ENCODE results near the gene RTN4RL1.

RTN4RL1 gene

DNA sequence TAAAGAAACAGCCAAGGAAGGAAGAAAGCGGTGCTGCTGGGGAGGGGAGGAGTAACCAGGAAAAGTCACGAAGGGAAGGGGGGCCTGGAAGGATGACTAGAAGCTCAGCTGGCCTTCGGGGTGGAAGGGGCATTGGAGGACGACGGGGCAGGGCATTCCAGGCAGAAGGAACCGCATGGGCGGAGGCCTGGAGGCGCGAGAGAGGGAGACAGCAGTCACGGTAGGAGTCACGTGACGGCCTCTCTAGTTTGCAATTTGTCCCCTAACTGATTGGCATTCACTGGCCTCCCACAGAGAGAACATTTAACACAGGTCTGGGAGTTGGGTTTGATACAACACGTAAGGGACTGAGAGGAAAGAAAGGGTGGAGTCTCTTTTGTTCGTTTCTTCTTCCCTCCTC, 63.9 kb downstream of the RTN4RL1 start:
- no peaks in the 10 kb centered on the region for H3K9me3 ChIP-seq (ENCODE audit: control insufficient read depth, insufficient read depth, low read depth, low read length)
- H3K36me3 ChIP-seq (ENCODE audit: control insufficient read depth in 2 of 2, insufficient read depth in 1 of 2, low read length in 2 of 2) = no peaks in the 10 kb centered on the region; a peak in 1 of 3 replicates
- POLR2A ChIA-PET = no interaction called here
- no peak overlapping the region for H3K27ac ChIP-seq (ENCODE audit: extremely low read depth, low read depth, low read length)
- H3K4me1 ChIP-seq (ENCODE audit: control insufficient read depth, insufficient read depth, low read length) = peaks cover 9% of the 10 kb centered on the region; the same call in 1 of the 2 replicates
- CTCF ChIA-PET = no interaction called here
- no peak overlapping the region for H3K4me3 ChIP-seq (ENCODE audit: low read depth, low read length)
- TF ChIP-seq ZNF366 (tag by site-specific recombination; conservative IDR thresholded peaks at IDR 0.05) = 0 out of 2 replicates have a peak, but pooled peaks have one; percentile 37
- TF ChIP-seq EGR2 (tag by site-specific recombination; IDR thresholded peaks at IDR 0.05; ENCODE audit: low read depth) = peak; percentile 63
- no peak for TF ChIP-seq WT1 (tag by site-specific recombination; IDR thresholded peaks at IDR 0.05)
- TF ChIP-seq ZNF184 (tag by site-specific recombination; IDR thresholded peaks at IDR 0.05) = no peak
- TF ChIP-seq ZNF169 (tag by site-specific recombination; IDR thresholded peaks at IDR 0.05) = no peak
- TF ChIP-seq ZNF837 (tag by site-specific recombination; IDR thresholded peaks at IDR 0.05) = no peak
- peak; percentile 52; the same call in 1 of the 2 replicates for TF ChIP-seq ZNF341 (tag by site-specific recombination; IDR thresholded peaks at IDR 0.05; ENCODE audit: low read depth)
- no peak for TF ChIP-seq ZFP3 (tag by site-specific recombination; IDR thresholded peaks at IDR 0.05; ENCODE audit: low read depth)
- no peak for TF ChIP-seq ZNF146 (tag by site-specific recombination; IDR thresholded peaks at IDR 0.05)
- TF ChIP-seq HOXD13 (CRISPR knock-in tag; IDR thresholded peaks at IDR 0.05; ENCODE audit: borderline replicate concordance) = no peak
- TF ChIP-seq OSR2 (tag by site-specific recombination; IDR thresholded peaks at IDR 0.05) = peak; percentile 59
- no peak for TF ChIP-seq ZNF423 (tag by site-specific recombination; IDR thresholded peaks at IDR 0.05)
- 0 out of 2 replicates have a peak, but pooled peaks have one; percentile 26 for TF ChIP-seq GLIS1 (tag by site-specific recombination; IDR thresholded peaks at IDR 0.05)
- no peak for TF ChIP-seq ZNF571 (tag by site-specific recombination; IDR thresholded peaks at IDR 0.05)
- TF ChIP-seq, protein P1, sequence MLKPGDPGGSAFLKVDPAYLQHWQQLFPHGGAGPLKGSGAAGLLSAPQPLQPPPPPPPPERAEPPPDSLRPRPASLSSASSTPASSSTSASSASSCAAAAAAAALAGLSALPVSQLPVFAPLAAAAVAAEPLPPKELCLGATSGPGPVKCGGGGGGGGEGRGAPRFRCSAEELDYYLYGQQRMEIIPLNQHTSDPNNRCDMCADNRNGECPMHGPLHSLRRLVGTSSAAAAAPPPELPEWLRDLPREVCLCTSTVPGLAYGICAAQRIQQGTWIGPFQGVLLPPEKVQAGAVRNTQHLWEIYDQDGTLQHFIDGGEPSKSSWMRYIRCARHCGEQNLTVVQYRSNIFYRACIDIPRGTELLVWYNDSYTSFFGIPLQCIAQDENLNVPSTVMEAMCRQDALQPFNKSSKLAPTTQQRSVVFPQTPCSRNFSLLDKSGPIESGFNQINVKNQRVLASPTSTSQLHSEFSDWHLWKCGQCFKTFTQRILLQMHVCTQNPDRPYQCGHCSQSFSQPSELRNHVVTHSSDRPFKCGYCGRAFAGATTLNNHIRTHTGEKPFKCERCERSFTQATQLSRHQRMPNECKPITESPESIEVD (tag by site-specific recombination; IDR thresholded peaks at IDR 0.05) = no peak
- TF ChIP-seq ZIC2 (tag by site-specific recombination; IDR thresholded peaks at IDR 0.05) = 0 out of 2 replicates have a peak, but pooled peaks have one; percentile 20
- 0 out of 2 replicates have a peak, but pooled peaks have one; percentile 36 for TF ChIP-seq ZNF324 (tag by site-specific recombination; IDR thresholded peaks at IDR 0.05)
- TF ChIP-seq ZNF626 (tag by site-specific recombination; IDR thresholded peaks at IDR 0.05) = no peak
- TF ChIP-seq ZBTB26 (tag by site-specific recombination; optimal IDR thresholded peaks at IDR 0.05) = no peak
- no peak for TF ChIP-seq KLF1 (tag by site-specific recombination; IDR thresholded peaks at IDR 0.05)
- no peak for TF ChIP-seq ZNF623 (tag by site-specific recombination; IDR thresholded peaks at IDR 0.05)
- peak; percentile 46 for TF ChIP-seq SP2 (tag by site-specific recombination; IDR thresholded peaks at IDR 0.05)
- TF ChIP-seq ZFP37 (tag by site-specific recombination; IDR thresholded peaks at IDR 0.05) = no peak
- TF ChIP-seq ZFHX2 (tag by site-specific recombination; conservative IDR thresholded peaks at IDR 0.05) = 0 out of 2 replicates have a peak, but pooled peaks have one; percentile 13
- peak; percentile 43; the same call in 1 of the 2 replicates for TF ChIP-seq SP7 (tag by site-specific recombination; IDR thresholded peaks at IDR 0.05)
- TF ChIP-seq SCRT2 (tag by site-specific recombination; IDR thresholded peaks at IDR 0.05) = no peak
- TF ChIP-seq PATZ1 (tag by site-specific recombination; IDR thresholded peaks at IDR 0.05) = peak; percentile 44
- no peak for TF ChIP-seq ZFP69B (tag by site-specific recombination; IDR thresholded peaks at IDR 0.05)
- no peak for TF ChIP-seq ZNF311 (tag by site-specific recombination; IDR thresholded peaks at IDR 0.05; ENCODE audit: borderline replicate concordance)
- TF ChIP-seq ZNF510 (tag by site-specific recombination; IDR thresholded peaks at IDR 0.05; ENCODE audit: insufficient replicate concordance) = no peak
- TF ChIP-seq, protein P2, sequence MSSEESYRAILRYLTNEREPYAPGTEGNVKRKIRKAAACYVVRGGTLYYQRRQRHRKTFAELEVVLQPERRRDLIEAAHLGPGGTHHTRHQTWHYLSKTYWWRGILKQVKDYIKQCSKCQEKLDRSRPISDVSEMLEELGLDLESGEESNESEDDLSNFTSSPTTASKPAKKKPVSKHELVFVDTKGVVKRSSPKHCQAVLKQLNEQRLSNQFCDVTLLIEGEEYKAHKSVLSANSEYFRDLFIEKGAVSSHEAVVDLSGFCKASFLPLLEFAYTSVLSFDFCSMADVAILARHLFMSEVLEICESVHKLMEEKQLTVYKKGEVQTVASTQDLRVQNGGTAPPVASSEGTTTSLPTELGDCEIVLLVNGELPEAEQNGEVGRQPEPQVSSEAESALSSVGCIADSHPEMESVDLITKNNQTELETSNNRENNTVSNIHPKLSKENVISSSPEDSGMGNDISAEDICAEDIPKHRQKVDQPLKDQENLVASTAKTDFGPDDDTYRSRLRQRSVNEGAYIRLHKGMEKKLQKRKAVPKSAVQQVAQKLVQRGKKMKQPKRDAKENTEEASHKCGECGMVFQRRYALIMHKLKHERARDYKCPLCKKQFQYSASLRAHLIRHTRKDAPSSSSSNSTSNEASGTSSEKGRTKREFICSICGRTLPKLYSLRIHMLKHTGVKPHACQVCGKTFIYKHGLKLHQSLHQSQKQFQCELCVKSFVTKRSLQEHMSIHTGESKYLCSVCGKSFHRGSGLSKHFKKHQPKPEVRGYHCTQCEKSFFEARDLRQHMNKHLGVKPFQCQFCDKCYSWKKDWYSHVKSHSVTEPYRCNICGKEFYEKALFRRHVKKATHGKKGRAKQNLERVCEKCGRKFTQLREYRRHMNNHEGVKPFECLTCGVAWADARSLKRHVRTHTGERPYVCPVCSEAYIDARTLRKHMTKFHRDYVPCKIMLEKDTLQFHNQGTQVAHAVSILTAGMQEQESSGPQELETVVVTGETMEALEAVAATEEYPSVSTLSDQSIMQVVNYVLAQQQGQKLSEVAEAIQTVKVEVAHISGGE (tag by site-specific recombination; conservative IDR thresholded peaks at IDR 0.05; ENCODE audit: low read depth) = no peak

All from HEK293 (cell line).